ENCODE data around the gene CDH13.

Gene CDH13

GRCh38 chr16:82865412-82865811 lies 238.6 kb downstream of the CDH13 start:
- TF ChIP-seq, protein P1, sequence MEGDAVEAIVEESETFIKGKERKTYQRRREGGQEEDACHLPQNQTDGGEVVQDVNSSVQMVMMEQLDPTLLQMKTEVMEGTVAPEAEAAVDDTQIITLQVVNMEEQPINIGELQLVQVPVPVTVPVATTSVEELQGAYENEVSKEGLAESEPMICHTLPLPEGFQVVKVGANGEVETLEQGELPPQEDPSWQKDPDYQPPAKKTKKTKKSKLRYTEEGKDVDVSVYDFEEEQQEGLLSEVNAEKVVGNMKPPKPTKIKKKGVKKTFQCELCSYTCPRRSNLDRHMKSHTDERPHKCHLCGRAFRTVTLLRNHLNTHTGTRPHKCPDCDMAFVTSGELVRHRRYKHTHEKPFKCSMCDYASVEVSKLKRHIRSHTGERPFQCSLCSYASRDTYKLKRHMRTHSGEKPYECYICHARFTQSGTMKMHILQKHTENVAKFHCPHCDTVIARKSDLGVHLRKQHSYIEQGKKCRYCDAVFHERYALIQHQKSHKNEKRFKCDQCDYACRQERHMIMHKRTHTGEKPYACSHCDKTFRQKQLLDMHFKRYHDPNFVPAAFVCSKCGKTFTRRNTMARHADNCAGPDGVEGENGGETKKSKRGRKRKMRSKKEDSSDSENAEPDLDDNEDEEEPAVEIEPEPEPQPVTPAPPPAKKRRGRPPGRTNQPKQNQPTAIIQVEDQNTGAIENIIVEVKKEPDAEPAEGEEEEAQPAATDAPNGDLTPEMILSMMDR (IDR thresholded peaks at IDR 0.05; ENCODE audit: poor library complexity, severe bottlenecking), result no peak
- DNase-seq (ENCODE audit: low spot score), result no peak

DNA sequence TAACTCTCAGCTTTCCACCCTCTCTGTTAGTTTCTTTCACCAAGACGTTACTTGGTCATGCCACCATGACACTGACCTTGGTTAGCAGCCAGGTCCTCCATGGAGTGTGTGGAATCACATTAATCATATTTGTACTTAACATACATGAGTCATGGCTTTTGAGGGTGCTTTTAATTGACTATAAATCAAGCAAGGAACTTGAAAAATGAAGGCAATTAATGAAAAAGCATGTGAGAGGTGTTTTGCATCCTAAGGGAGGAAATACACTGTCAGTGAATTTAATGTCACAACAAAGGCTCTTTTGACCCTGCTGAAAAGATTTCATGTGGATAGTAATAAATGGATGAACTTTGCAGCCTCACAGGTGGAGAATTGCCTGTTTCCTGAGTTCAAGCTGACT lies 240.7 kb downstream of the CDH13 start:
- H3K4me1 ChIP-seq (ENCODE audit: insufficient read depth, poor library complexity, severe bottlenecking), result no peaks in the 10 kb centered on the region
- H3K9me3 ChIP-seq (ENCODE audit: severe bottlenecking), result peaks cover 6% of the 10 kb centered on the region
- TF ChIP-seq, protein P1 (IDR thresholded peaks at IDR 0.05; ENCODE audit: poor library complexity, severe bottlenecking), result no peak
- ATAC-seq (ENCODE audit: low read depth) (no peak), DNase-seq (ENCODE audit: low spot score) (no peak)
- 0 out of 2 replicates have a peak, but pooled peaks cover 5% of the 10 kb centered on the region for H3K36me3 ChIP-seq (ENCODE audit: low read depth)
- no peaks in the 10 kb centered on the region for H3K27me3 ChIP-seq (ENCODE audit: insufficient read depth, poor library complexity, severe bottlenecking)
- no peak overlapping the region for H3K27ac ChIP-seq (ENCODE audit: poor library complexity, severe bottlenecking)
- no peak overlapping the region for H3K4me3 ChIP-seq (ENCODE audit: severe bottlenecking)

More at GRCh38 chr16:82865412-82865811, 238.6 kb downstream of the CDH13 start:
- Histone ChIP-seq H3K27ac (ENCODE audit: poor library complexity, severe bottlenecking) (no peak overlapping the region), H3K27me3 (ENCODE audit: insufficient read depth, poor library complexity, severe bottlenecking) (no peaks in the 10 kb centered on the region), H3K9me3 (ENCODE audit: severe bottlenecking) (peaks cover 6% of the 10 kb centered on the region), H3K4me3 (ENCODE audit: severe bottlenecking) (no peak overlapping the region), H3K36me3 (ENCODE audit: low read depth) (0 out of 2 replicates have a peak, but pooled peaks cover 5% of the 10 kb centered on the region), H3K4me1 (ENCODE audit: insufficient read depth, poor library complexity, severe bottlenecking) (no peaks in the 10 kb centered on the region)
- no peak for ATAC-seq (ENCODE audit: low read depth)

GRCh38 chr16:82874271-82874670 lies 247.5 kb downstream of the CDH13 start:
- no peak for DNase-seq (ENCODE audit: low spot score)
- Histone ChIP-seq H3K4me1 (ENCODE audit: insufficient read depth, poor library complexity, severe bottlenecking) (no peaks in the 10 kb centered on the region), H3K27ac (ENCODE audit: poor library complexity, severe bottlenecking) (no peak overlapping the region), H3K36me3 (ENCODE audit: low read depth) (no peaks in the 10 kb centered on the region), H3K27me3 (ENCODE audit: insufficient read depth, poor library complexity, severe bottlenecking) (no peaks in the 10 kb centered on the region), H3K9me3 (ENCODE audit: severe bottlenecking) (no peaks in the 10 kb centered on the region), H3K4me3 (ENCODE audit: severe bottlenecking) (no peak overlapping the region)
- ATAC-seq (ENCODE audit: low read depth), result no peak
- TF ChIP-seq, protein P1 (IDR thresholded peaks at IDR 0.05; ENCODE audit: poor library complexity, severe bottlenecking), result no peak

DNA sequence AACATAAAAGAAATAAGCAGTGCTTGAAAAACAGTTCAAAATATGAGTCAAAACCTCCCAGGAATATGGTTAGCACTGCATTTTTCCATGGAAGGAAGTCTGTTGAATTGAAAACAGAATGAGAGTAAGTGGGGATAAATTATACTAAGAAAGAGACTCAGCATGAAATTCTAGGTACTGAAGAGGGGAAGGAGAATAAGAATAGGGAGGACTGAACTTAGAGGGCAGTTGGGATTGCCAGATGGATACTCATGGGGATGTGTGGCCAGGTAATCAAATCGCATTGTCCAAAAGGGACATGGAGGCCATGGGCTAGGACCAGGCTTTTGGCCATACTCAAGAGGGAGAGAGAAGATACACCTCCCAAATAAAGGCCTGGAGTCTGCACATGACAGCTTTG lies 247.9 kb downstream of the CDH13 start:
- TF ChIP-seq, protein P1 (IDR thresholded peaks at IDR 0.05; ENCODE audit: poor library complexity, severe bottlenecking), result no peak

DNA sequence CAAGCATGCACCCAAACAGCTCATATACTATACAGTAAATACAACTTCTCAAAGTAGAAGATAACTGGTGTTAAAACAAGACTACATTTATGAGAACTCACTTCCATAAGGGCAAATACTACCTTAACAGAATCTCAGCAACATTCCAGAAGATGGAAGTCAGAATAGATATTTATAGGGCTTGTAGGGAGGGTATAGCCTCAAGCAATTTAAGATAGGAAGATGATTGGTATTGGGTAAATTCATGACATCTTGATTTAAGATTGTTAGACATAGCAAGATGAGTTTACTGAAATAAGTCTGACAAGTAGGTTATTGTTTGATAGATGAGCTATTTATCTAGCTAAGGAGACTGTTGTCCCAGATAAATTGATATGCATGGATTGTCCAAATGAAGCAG lies 250.2 kb downstream of the CDH13 start:
- DNase-seq (ENCODE audit: low spot score) (no peak), ATAC-seq (ENCODE audit: low read depth) (peak; percentile 44; the same call in 1 of the 3 replicates)
- Histone ChIP-seq H3K4me3 (ENCODE audit: severe bottlenecking) (no peak overlapping the region), H3K4me1 (ENCODE audit: insufficient read depth, poor library complexity, severe bottlenecking) (no peaks in the 10 kb centered on the region), H3K9me3 (ENCODE audit: severe bottlenecking) (no peaks in the 10 kb centered on the region), H3K27ac (ENCODE audit: poor library complexity, severe bottlenecking) (no peak overlapping the region), H3K27me3 (ENCODE audit: insufficient read depth, poor library complexity, severe bottlenecking) (no peaks in the 10 kb centered on the region), H3K36me3 (ENCODE audit: low read depth) (no peaks in the 10 kb centered on the region)
- TF ChIP-seq, protein P1 (IDR thresholded peaks at IDR 0.05; ENCODE audit: poor library complexity, severe bottlenecking), result no peak

More for the DNA sequence above, 247.9 kb downstream of the CDH13 start:
- Histone ChIP-seq H3K27me3 (ENCODE audit: insufficient read depth, poor library complexity, severe bottlenecking) (no peaks in the 10 kb centered on the region), H3K9me3 (ENCODE audit: severe bottlenecking) (no peaks in the 10 kb centered on the region), H3K36me3 (ENCODE audit: low read depth) (no peaks in the 10 kb centered on the region), H3K27ac (ENCODE audit: poor library complexity, severe bottlenecking) (no peak overlapping the region), H3K4me1 (ENCODE audit: insufficient read depth, poor library complexity, severe bottlenecking) (no peaks in the 10 kb centered on the region), H3K4me3 (ENCODE audit: severe bottlenecking) (no peak overlapping the region)
- ATAC-seq (ENCODE audit: low read depth) (no peak), DNase-seq (ENCODE audit: low spot score) (no peak)

Data from RWPE2 (cell line).